GM12873 (cell line): ENCODE data around the gene STK31.

ENCODE experiments used
- TF ChIP-seq, protein P1 (sequence below): IDR thresholded peaks from 2 replicates; pipeline ENCODE4 v1.5.1; 2012; ENCODE audit warnings: low read depth, mild to moderate bottlenecking, moderate library complexity, low read length, control low read depth; ENCODE audit not compliant: insufficient read depth; ENCODE audit errors: missing control alignments

Gene STK31

DNA sequence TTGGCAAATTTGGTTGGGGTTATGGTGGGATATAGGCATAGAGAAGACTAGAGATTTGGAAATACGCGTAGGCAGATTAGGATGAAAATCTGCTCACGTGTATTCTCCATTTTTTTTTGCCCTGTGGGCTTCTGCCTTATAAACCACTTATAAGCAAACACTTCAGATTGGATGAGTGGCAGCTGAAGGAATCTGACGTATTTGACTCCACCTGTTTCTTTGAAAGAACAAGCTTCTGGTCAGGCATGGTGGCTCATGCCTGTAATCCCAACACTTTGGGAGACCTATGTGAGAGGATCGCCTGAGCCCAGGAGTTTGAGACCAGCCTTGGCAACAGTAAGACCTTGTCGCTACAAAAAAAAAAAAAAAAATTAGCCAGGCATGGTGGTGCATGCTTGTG is 5.1 kb downstream of the STK31 start:
- TF ChIP-seq, protein P1, sequence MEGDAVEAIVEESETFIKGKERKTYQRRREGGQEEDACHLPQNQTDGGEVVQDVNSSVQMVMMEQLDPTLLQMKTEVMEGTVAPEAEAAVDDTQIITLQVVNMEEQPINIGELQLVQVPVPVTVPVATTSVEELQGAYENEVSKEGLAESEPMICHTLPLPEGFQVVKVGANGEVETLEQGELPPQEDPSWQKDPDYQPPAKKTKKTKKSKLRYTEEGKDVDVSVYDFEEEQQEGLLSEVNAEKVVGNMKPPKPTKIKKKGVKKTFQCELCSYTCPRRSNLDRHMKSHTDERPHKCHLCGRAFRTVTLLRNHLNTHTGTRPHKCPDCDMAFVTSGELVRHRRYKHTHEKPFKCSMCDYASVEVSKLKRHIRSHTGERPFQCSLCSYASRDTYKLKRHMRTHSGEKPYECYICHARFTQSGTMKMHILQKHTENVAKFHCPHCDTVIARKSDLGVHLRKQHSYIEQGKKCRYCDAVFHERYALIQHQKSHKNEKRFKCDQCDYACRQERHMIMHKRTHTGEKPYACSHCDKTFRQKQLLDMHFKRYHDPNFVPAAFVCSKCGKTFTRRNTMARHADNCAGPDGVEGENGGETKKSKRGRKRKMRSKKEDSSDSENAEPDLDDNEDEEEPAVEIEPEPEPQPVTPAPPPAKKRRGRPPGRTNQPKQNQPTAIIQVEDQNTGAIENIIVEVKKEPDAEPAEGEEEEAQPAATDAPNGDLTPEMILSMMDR = no peak

DNA sequence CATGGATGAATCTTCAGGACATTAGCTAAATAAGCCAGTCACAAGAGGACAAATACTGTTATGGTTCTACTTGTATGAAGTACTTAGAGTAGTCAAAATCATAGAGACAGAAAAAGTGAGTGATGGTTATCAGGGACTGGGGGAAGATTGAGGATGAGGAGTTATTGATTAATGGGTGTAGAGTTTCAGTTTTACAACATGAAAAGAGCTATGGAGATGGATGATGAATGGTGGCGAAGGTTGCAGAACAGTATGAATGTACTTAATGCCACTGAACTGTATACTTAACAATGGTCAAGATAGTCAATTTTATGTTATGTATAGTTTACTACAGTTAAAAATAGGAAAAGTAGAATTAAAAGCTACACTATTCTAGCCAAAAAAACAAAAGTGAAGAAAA is 7.8 kb downstream of the STK31 start:
- TF ChIP-seq, protein P1 = no peak

DNA sequence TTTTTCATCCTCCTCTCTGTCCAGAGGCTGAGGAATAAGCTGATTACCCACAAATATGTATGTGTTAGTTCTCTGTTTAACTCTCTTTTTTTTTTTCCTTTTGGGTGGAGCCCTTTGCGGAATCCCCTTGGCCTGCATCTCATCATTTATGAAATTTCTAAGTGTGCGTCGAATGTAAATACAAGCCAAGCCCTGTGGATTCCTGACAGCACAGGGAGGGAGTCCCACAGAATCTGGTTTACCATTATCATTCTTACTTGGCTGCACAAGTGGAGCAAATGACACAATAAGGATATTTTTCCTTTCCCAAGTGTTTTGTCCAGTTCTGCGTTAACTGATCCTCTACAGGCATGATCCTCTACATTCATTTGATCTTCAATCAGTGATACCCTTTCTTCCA is 11.4 kb downstream of the STK31 start:
- TF ChIP-seq, protein P1 = no peak

DNA sequence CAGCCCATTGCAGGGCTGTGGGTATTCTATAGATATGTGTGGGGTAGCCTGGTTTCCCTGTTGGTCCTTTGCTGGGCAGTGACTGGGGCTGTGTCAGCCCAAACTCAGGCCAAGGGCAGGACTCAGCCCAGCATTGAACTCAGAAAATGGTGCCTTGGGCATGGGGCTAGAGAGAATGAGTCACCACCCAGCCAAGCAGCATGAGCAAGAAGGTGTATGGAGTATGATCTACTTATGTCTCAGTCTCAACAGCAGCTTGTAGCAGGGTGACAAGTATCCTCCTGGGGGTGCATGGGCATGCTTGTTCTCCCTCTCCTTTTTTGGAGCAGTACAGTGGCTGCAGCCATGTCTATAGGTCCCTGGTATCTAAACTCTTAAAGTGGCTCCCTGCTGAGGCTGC is 32.0 kb downstream of the STK31 start:
- TF ChIP-seq, protein P1 = no peak

GRCh38 chr7:23743226-23743625 is 33.2 kb downstream of the STK31 start:
- TF ChIP-seq, protein P1 = no peak

DNA sequence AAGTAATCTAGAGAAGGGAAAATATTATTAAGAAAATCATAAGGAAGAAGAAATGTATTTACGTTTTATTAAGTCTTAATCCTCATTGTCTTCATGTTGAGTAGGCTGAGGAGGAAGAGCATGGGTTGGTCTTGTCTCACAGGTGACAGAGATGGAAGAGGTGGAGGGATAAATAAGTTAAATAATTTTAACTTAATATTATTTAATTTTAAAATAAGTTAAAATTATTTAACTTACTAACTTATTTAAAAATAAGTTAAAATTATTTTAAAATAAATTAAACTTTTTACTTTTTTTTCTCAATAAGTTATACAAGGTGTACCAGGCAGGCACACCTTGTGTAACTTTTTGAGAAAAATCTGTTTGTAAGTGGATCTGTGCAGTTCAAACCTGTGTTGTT is 36.6 kb downstream of the STK31 start:
- TF ChIP-seq, protein P1 = no peak

DNA sequence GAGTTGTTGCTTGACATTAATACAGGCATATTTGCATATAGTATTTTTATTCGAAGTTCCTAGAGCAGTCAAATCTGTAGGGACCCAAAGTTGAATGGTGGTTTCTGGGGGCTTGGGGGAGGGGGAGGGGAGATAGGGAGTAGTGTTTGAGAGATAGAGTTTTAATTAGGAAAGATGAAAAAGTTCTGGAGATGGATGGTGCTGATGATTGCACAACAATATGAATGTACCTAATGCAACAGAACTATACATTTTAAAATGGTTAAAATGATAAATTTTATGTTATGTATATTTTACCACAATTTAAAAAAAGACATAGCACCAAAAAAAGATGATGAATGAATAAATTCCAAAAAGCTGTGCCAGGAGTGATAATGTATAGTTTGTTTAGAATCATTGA is 41.8 kb downstream of the STK31 start:
- TF ChIP-seq, protein P1 = no peak
